GM23248 (cell line): ENCODE data around the gene GNAL. TPM values are rescaled to one million over a fixed set of nuclear protein-coding genes. Genes with fewer than 3 reads are reported as not detected.

Experiments used
- DNase-seq: peaks from one replicate; pipeline ENCODE4 v3.0.0-alpha.2; 2015
- H2AFZ ChIP-seq: fragments of 200-600 bp; sonication (generic); 2 replicates; pipeline ENCODE4 v1.6.1; 2016; ENCODE audit warnings: antibody characterized with exemption
- H3F3A ChIP-seq: fragments of 200-600 bp; sonication (generic); 2 replicates; pipeline ENCODE4 v1.6.1; 2016; ENCODE audit warnings: mild to moderate bottlenecking, antibody characterized with exemption, mixed run types; ENCODE audit not compliant: insufficient read depth
- H3K27ac ChIP-seq: fragments of 200-600 bp; sonication (generic); 2 replicates; pipeline ENCODE4 v1.5.1; 2016; ENCODE audit warnings: mild to moderate bottlenecking
- H3K27me3 ChIP-seq: fragments of 200-600 bp; sonication (generic); replicated peaks from 2 replicates; pipeline ENCODE4 v1.6.1; 2016; ENCODE audit warnings: mild to moderate bottlenecking; ENCODE audit not compliant: insufficient read depth
- H3K36me3 ChIP-seq: fragments of 200-600 bp; sonication (generic); 2 replicates; pipeline ENCODE4 v1.6.1; 2016; ENCODE audit warnings: low read depth, mild to moderate bottlenecking
- H3K4me1 ChIP-seq: fragments of 200-600 bp; sonication (generic); 2 replicates; pipeline ENCODE4 v1.6.1; 2016; ENCODE audit warnings: mild to moderate bottlenecking; ENCODE audit not compliant: insufficient read depth
- H3K4me2 ChIP-seq: fragments of 200-600 bp; sonication (generic); one replicate; pipeline ENCODE4 v1.6.1; 2016; ENCODE audit warnings: mild to moderate bottlenecking; ENCODE audit not compliant: unreplicated experiment
- H3K4me3 ChIP-seq: fragments of 200-600 bp; sonication (generic); 2 replicates; pipeline ENCODE4 v1.5.1; 2016; ENCODE audit warnings: mild to moderate bottlenecking
- H3K79me2 ChIP-seq: fragments of 200-600 bp; sonication (generic); 2 replicates; pipeline ENCODE4 v1.6.1; 2016; ENCODE audit warnings: mild to moderate bottlenecking; ENCODE audit not compliant: insufficient read depth
- H3K9ac ChIP-seq: fragments of 200-600 bp; sonication (generic); 2 replicates; pipeline ENCODE4 v1.6.1; 2016; ENCODE audit warnings: mild to moderate bottlenecking
- H3K9me2 ChIP-seq: fragments of 200-600 bp; sonication (generic); 2 replicates; pipeline ENCODE4 v1.6.1; 2016; ENCODE audit warnings: mixed run types, mild to moderate bottlenecking, moderate library complexity; ENCODE audit not compliant: insufficient read depth
- H3K9me3 ChIP-seq: fragments of 200-600 bp; sonication (generic); one replicate; pipeline ENCODE4 v1.6.1; 2017; ENCODE audit warnings: low read depth
- H4K20me1 ChIP-seq: fragments of 200-600 bp; sonication (generic); 2 replicates; pipeline ENCODE4 v1.6.0; 2016; ENCODE audit not compliant: insufficient read depth
- EZH2 ChIP-seq: fragments of 200-600 bp; sonication (generic); IDR thresholded peaks from 2 replicates; pipeline ENCODE4 v1.6.1; 2018; ENCODE audit warnings: antibody characterized with exemption, mild to moderate bottlenecking; ENCODE audit not compliant: insufficient read depth, poor library complexity, severe bottlenecking
- EZH2phosphoT487 ChIP-seq: fragments of 200-600 bp; sonication (generic); IDR thresholded peaks from 2 replicates; pipeline ENCODE4 v1.6.1; 2018; ENCODE audit warnings: antibody characterized with exemption, moderate library complexity, mild to moderate bottlenecking, low read depth; ENCODE audit not compliant: insufficient read depth
- WGBS, 2 experiments: methylation state at CpG; one replicate each; pipeline ENCODE4 v1.1.6; 2015 to 2017; ENCODE audit warnings: low lambda C conversion rate in 2 of 2, low coverage in 1 of 2; ENCODE audit errors: missing lambda C conversion rate in 2 of 2; 5-methylcytosine and 5-hydroxymethylcytosine counted together
- in situ Hi-C: fragments of 300-500 bp; cut with MboI; formaldehyde crosslinking; loops from 2 replicates; pipeline ENCODE4 v1.15.0; 2020
- polyA plus RNA-seq: library from polyadenylated mRNA; unstranded; fragments of >200 nt; fragmentation: Nextera tagmentation; extraction: Ambion mirVana; gene quantifications from 2 replicates; pipeline ENCODE4 v1.2.1, GENCODE V29; 2016
- total RNA-seq: library from RNA; depleted of rRNA; stranded (reverse); fragments of >200 nt; shearing (Covaris generic); gene quantifications from 2 replicates; pipeline ENCODE4 v1.2.3, GENCODE V29; 2014

Gene GNAL
- total and polyA plus RNA-seq, 2 experiments from 2014 or later = 0.19 to 3.0 TPM

DNA sequence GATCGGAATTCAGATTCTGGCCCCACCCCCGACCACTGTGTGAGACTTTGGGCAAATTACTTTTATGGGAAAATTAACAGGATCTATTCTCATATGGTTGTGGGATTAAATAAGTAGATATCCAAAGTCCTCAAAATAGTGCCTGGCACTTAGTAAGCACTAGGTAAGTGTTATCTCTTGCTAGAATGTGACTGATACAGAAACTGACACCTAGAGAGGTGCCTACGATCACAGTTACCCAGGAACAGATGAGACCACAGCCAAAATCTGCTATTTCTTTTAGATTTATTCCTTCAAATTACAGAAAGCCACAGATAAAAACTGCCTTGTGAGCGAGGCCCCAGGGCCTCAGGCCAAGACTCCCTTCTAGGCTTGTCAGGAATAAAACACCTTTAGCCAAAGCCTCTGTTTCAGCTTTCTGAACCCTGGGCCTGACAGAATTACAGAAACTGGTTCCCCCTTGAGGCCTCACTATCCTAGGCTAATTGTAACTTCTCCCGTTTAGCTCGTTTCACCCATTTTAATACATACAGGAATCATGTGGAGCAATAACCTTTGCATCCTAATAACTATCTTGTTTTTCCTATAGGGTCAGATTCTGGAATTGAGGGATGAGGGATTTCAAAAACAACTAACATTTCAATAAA, 139.8 kb downstream of the GNAL start:
- DNase-seq = no peak
- no peaks in the 10 kb centered on the region for H3K4me1 ChIP-seq
- H3K4me2 ChIP-seq = no peak overlapping the region
- H3K27me3 ChIP-seq = no peaks in the 10 kb centered on the region
- H3K4me3 ChIP-seq = no peak overlapping the region
- no peak overlapping the region for H3K27ac ChIP-seq
- H3F3A ChIP-seq = no peaks in the 10 kb centered on the region
- no peaks in the 10 kb centered on the region for H4K20me1 ChIP-seq
- H3K79me2 ChIP-seq = no peaks in the 10 kb centered on the region
- WGBS, 2 experiments = 57 to 62% methylated on average over 6 of the region's 6 CpGs
- no peaks in the 10 kb centered on the region for H3K9me3 ChIP-seq
- H3K9ac ChIP-seq = no peak overlapping the region
- in situ Hi-C loops = no loop called here
- no peaks in the 10 kb centered on the region for H3K36me3 ChIP-seq
- no peak overlapping the region for H2AFZ ChIP-seq
- TF ChIP-seq EZH2 = no peak
- H3K9me2 ChIP-seq = no peaks in the 10 kb centered on the region

DNA sequence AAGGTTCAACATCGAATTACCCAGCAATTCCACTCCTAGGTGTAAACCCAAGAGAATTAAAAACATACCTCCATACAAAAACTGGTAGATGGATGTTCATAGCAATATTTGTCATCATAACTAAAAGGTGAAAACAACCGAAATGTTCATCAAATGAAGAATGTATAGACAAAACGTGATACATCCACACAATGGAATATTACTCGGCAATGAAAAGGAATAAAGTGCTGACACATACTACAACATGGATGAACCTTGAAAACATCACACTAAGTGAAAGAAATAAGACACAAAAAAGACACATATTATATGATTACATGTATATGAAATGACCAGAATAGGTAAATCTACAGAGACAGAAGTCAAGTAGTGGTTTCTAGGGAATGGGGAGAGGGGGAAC, 141.5 kb downstream of the GNAL start:
- Histone ChIP-seq H2AFZ (no peak overlapping the region), H3K79me2 (no peaks in the 10 kb centered on the region), H3K4me3 (no peak overlapping the region), H3K4me2 (no peak overlapping the region), H4K20me1 (no peaks in the 10 kb centered on the region), H3K36me3 (no peaks in the 10 kb centered on the region), H3K27ac (no peak overlapping the region), H3K9ac (no peak overlapping the region), H3F3A (no peaks in the 10 kb centered on the region), H3K9me2 (no peaks in the 10 kb centered on the region), H3K27me3 (no peaks in the 10 kb centered on the region), H3K9me3 (no peaks in the 10 kb centered on the region), H3K4me1 (no peaks in the 10 kb centered on the region)
- in situ Hi-C loops = no loop called here
- WGBS, 2 experiments = 67 to 75% methylated on average over 4 of the region's 4 CpGs
- no peak for DNase-seq
- TF ChIP-seq EZH2 (no peak), EZH2phosphoT487 (no peak)

DNA sequence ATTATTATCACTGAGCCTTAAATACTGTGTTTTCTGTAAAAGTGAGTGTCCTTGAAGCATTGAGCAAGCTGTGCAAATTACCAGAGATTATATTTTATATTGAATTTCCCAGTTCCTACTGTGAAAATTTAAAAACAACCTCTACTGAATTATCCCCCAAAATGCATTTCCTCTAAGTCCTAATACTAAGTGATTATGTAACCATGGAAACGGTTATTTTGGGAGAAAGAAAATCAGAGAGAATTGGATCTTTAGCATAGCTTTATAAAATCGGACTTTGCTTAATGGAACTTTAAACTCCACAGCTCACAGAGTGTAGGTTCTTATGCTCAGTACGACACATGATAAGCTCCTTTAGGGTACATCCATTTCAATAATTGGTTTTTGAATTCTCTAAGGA, 142.9 kb downstream of the GNAL start:
- no peak overlapping the region for H3K27ac ChIP-seq
- no peaks in the 10 kb centered on the region for H3K4me1 ChIP-seq
- no peaks in the 10 kb centered on the region for H3K9me2 ChIP-seq
- H3K79me2 ChIP-seq = no peaks in the 10 kb centered on the region
- in situ Hi-C loops = no loop called here
- no peak overlapping the region for H3K4me3 ChIP-seq
- WGBS, 2 experiments = 74% methylated on average over 3 of the region's 3 CpGs
- TF ChIP-seq EZH2 (no peak), EZH2phosphoT487 (no peak)
- H3K4me2 ChIP-seq = no peak overlapping the region
- H3K27me3 ChIP-seq = no peaks in the 10 kb centered on the region
- DNase-seq = no peak
- H4K20me1 ChIP-seq = no peaks in the 10 kb centered on the region
- H2AFZ ChIP-seq = no peak overlapping the region
- H3F3A ChIP-seq = no peaks in the 10 kb centered on the region
- H3K9ac ChIP-seq = no peak overlapping the region
- no peaks in the 10 kb centered on the region for H3K36me3 ChIP-seq
- H3K9me3 ChIP-seq = no peaks in the 10 kb centered on the region

DNA sequence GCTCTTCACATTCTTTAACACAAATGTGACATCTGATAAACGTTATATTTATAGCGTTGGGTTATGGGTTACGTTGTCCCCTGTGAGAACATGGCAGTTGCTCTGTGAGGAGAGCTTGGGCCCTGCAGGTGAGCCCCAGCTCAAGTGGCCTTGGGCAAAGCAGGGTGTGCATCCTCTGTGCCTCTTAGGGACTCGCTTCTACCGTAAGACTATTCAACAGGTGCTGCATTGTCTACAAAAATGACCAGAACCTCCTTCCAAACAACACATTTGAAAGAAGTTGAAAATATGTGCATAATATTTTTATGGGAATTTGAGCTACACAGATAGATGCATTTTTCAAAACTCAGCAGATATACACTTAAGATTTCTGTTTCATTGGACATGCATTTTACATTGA, 145.7 kb downstream of the GNAL start:
- Histone ChIP-seq H3K9me2 (no peaks in the 10 kb centered on the region), H3K4me3 (no peak overlapping the region), H3K27ac (no peak overlapping the region), H4K20me1 (no peaks in the 10 kb centered on the region), H3K27me3 (no peaks in the 10 kb centered on the region), H3K36me3 (no peaks in the 10 kb centered on the region), H3K4me1 (no peaks in the 10 kb centered on the region), H3K4me2 (no peak overlapping the region), H3F3A (no peaks in the 10 kb centered on the region), H3K79me2 (no peaks in the 10 kb centered on the region), H3K9me3 (no peaks in the 10 kb centered on the region), H2AFZ (no peak overlapping the region), H3K9ac (no peak overlapping the region)
- in situ Hi-C loops = no loop called here
- WGBS, 2 experiments = 72 to 76% methylated on average over 5 of the region's 5 CpGs
- DNase-seq = no peak
- TF ChIP-seq EZH2 (no peak), EZH2phosphoT487 (no peak)

DNA sequence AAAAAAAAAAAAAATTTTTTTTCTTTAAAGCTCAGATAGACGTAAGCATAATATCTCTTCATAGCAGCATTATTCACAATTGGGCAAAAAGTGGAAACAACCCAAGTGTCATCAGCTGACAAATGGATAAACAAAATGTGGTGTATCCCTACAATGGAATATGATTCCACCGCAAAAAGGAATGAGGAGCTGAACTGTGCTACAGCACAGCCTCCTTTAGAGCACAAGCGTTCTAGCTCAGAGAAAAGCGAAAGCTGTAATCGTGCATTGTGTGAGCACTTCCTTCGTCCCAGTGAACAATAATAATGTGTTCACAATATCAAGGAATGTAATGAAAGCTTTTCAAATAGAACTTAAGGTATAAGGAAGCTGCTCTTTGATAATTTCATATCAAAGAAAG, 150.5 kb downstream of the GNAL start:
- H2AFZ ChIP-seq = no peak overlapping the region
- no peaks in the 10 kb centered on the region for H3K27me3 ChIP-seq
- H3K4me1 ChIP-seq = no peaks in the 10 kb centered on the region
- no peaks in the 10 kb centered on the region for H3F3A ChIP-seq
- no peak overlapping the region for H3K27ac ChIP-seq
- H4K20me1 ChIP-seq = no peaks in the 10 kb centered on the region
- no peak for DNase-seq
- H3K4me3 ChIP-seq = no peak overlapping the region
- TF ChIP-seq EZH2phosphoT487 (no peak), EZH2 (no peak)
- no peaks in the 10 kb centered on the region for H3K9me3 ChIP-seq
- H3K79me2 ChIP-seq = no peaks in the 10 kb centered on the region
- no peak overlapping the region for H3K4me2 ChIP-seq
- WGBS, 2 experiments = 86% methylated on average over 6 of the region's 6 CpGs
- in situ Hi-C loops = no loop called here
- H3K9ac ChIP-seq = no peak overlapping the region
- H3K9me2 ChIP-seq = no peaks in the 10 kb centered on the region
- H3K36me3 ChIP-seq = no peaks in the 10 kb centered on the region
